AG04449 (cell line): Measurements from ENCODE around the gene UTP11.
A peak's percentile ranks its signal among the peaks of the same experiment; 100 is the strongest.

Experiments
- CTCF ChIA-PET: fragments of 350-600 bp; formaldehyde crosslinking; extraction: SDS; loops from one replicate; lab custom pipeline; 2021; ENCODE audit warnings: antibody characterized with exemption; lab: Yijun Ruan, JAX
- POLR2A ChIA-PET: fragments of 400-600, 350-600 bp; formaldehyde crosslinking; extraction: SDS; loops from one replicate; lab custom pipeline; 2020; ENCODE audit warnings: antibody characterized with exemption, inconsistent platforms; lab: Yijun Ruan, JAX
- DNase-seq: peaks from one replicate; pipeline ENCODE4 v3.0.0-alpha.2; 2010; ENCODE audit warnings: low read depth, low spot score
- H3K4me3 ChIP-seq: 2 replicates; pipeline ENCODE4 v1.5.1; 2011; ENCODE audit warnings: low read depth, mild to moderate bottlenecking, control low read depth, low read length
- TF ChIP-seq, protein P1 (sequence below): IDR thresholded peaks from one replicate; pipeline ENCODE4 v1.5.1; 2011; ENCODE audit warnings: mild to moderate bottlenecking, moderate library complexity, low read length, control low read depth, inconsistent platforms; ENCODE audit not compliant: insufficient read depth; ENCODE audit errors: missing control alignments

The UTP11 gene

DNA sequence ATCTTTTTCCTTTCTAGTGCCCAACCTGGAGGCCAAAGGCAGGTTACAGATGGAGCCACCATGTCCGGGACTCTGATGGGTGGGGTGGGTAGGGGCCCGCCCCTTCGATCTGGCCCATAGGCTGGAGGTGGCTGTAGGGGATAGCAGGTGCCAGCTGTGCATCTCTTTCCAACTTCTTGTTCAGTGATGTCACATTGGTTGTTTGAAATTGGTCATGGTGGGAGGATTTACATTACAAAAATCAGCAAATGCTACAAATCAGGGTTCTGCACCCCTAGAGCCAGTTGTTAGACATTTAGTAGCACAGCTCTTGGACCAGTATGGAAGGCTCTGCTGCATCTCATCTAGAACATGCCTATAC lies 56.4 kb downstream of the UTP11 start:
- no peak for DNase-seq
- TF ChIP-seq, protein P1, sequence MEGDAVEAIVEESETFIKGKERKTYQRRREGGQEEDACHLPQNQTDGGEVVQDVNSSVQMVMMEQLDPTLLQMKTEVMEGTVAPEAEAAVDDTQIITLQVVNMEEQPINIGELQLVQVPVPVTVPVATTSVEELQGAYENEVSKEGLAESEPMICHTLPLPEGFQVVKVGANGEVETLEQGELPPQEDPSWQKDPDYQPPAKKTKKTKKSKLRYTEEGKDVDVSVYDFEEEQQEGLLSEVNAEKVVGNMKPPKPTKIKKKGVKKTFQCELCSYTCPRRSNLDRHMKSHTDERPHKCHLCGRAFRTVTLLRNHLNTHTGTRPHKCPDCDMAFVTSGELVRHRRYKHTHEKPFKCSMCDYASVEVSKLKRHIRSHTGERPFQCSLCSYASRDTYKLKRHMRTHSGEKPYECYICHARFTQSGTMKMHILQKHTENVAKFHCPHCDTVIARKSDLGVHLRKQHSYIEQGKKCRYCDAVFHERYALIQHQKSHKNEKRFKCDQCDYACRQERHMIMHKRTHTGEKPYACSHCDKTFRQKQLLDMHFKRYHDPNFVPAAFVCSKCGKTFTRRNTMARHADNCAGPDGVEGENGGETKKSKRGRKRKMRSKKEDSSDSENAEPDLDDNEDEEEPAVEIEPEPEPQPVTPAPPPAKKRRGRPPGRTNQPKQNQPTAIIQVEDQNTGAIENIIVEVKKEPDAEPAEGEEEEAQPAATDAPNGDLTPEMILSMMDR, result no peak
- ChIA-PET CTCF (no interaction called here), POLR2A (no interaction called here)
- no peak overlapping the region for H3K4me3 ChIP-seq

GRCh38 chr1:38071312-38072256 lies 59.0 kb downstream of the UTP11 start:
- no peak for DNase-seq
- ChIA-PET POLR2A (interaction anchor here (0.8 kb wide), 1 partner anchor 41 kb away, joined by 3 read pairs; no protein-coding TSS in a partner anchor), CTCF (interaction anchor here (0.8 to 2.7 kb wide), 17 partner anchors 9 to 764 kb away, joined by 3 to 15 read pairs (median 6); partner anchors contain the start of gene SF3A3)
- TF ChIP-seq, protein P1, result peak; percentile 57
- no peak overlapping the region for H3K4me3 ChIP-seq

DNA sequence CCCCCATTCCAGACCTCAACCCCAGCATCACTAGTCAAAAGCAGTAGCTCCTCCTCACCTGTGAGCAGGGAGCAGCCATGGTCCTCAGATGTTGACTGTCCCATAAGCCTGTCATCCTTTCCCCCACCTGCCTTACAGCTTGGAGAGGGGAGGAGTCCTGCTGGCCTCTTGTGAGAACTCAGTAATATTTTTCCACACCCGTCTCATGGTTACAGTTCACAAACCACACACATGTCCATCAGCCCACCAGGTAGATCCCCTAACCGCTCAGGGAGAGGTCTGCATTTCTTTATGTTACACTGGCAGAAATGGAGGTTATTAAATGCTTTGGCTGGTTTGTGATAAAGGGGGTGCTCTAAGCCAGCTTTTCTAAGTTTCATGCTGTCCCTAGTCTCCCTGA lies 60.3 kb downstream of the UTP11 start:
- CTCF ChIA-PET, result interaction anchor here (1.4 to 2.7 kb wide), 5 partner anchors 8 to 50 kb away, joined by 4 to 11 read pairs (median 7); no protein-coding TSS in a partner anchor
- H3K4me3 ChIP-seq, result no peak overlapping the region
- TF ChIP-seq, protein P1, result no peak
- POLR2A ChIA-PET, result no interaction called here
- DNase-seq, result no peak

DNA sequence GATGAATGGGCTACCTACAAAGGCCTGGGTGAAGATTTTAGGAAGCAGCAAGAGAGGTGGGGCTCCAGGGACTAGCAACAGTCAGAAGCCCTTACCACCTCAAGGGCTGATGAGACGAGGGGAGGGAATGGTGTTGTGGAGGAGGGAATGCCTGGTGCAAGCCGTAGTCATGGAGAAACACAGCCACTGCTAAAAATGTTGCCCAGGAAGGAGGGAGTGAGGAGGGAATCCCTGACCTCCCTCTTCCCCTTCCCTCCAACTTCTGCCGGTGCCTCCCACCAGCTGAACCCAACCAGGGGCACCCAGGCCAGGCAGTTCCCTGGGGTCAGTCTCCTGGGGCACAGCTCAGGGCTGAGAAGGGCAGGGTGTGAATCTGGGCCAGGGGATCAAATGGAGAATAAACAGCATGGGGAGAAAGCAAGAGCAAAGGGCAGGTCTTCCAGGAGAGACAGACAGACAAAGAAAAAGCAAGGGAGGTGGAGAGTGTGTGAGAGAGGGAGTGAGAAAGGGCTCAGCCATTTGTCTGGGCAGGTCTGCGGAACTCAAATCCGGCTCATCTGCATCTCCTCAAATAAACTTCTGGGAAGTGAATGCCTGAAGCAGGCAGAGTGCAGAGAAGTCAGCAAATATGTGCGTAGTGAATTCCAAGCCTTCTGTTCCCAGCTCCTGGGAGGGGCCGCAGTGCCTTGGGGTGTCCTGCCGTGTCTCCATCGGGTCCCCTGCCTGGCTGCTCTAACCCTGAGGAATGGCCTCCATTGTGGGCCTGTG lies 61.2 kb downstream of the UTP11 start:
- CTCF ChIA-PET, result interaction anchor here (2.6 to 2.7 kb wide), 2 partner anchors 9 to 11 kb away, joined by 7 to 11 read pairs; no protein-coding TSS in a partner anchor
- H3K4me3 ChIP-seq, result no peak overlapping the region
- POLR2A ChIA-PET, result no interaction called here
- DNase-seq, result no peak
- TF ChIP-seq, protein P1, result no peak

GRCh38 chr1:38074302-38074677 lies 61.8 kb downstream of the UTP11 start:
- TF ChIP-seq, protein P1, result no peak
- ChIA-PET POLR2A (no interaction called here), CTCF (interaction anchor here (2.6 kb wide), 1 partner anchor 12 kb away, joined by 11 read pairs; no protein-coding TSS in a partner anchor)
- H3K4me3 ChIP-seq, result no peak overlapping the region
- DNase-seq, result no peak
